ENCODE results near the gene KLHL10. TPM values are rescaled to one million over a fixed set of nuclear protein-coding genes. Genes with fewer than 3 reads are reported as not detected.
"Not testable (repeated sequence)": the region's sequence is repeated elsewhere in the genome, so short reads cannot be mapped to it uniquely, and the experiment has no call there.

KLHL10 gene
- total RNA-seq, 2 donors from 2014 or later = not detected

DNA sequence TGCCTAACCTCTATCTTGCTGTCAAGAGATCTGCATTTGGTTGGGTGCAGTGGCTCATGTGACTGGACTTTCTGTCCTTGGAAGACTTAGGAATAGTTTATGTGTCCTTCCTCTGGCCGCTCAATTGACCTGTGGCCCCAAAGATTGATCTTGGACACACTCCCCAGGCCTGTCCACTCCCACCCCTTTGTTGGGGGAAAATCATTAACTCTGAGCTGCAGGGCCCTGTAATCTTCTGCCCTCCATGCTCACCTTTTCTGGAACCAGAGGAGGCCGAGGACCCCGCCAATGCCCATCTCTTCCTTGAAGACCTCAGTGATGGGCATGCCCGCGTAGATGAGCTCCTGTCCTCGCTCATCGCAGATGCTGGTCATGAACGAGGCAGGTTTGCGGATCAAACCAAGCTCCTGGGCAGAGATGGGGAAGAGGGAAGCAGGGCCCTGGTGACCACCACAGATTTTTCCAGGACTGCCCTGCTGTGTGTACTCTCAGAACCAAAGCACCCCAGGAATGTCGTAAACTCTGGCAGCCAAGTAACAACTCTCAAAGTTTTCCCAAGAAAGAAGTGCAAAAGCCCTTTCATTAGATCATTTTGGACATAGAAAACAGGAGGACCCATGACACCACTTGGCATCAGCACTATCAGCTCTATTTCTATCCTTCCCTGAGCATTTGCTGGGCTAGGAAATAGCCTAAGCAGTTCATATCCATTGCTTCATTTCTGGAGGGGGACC, 36.1 kb downstream of the KLHL10 start:
- TF ChIP-seq CTCF (IDR thresholded peaks at IDR 0.05) = no peak
- DNase-seq = no peak
- intact Hi-C loops (cut with DNase I) = no loop called here
- Histone ChIP-seq H3K4me1 (no peaks in the 10 kb centered on the region), H3K9me3 (no peaks in the 10 kb centered on the region), H3K27ac (no peak overlapping the region), H3K4me3 (no peak overlapping the region), H3K27me3 (no peaks in the 10 kb centered on the region), H3K9ac (ENCODE audit: low read depth in 2 of 2, low read length in 2 of 2) (no peak overlapping the region), H3K36me3 (peaks cover 29% of the 10 kb centered on the region)

DNA sequence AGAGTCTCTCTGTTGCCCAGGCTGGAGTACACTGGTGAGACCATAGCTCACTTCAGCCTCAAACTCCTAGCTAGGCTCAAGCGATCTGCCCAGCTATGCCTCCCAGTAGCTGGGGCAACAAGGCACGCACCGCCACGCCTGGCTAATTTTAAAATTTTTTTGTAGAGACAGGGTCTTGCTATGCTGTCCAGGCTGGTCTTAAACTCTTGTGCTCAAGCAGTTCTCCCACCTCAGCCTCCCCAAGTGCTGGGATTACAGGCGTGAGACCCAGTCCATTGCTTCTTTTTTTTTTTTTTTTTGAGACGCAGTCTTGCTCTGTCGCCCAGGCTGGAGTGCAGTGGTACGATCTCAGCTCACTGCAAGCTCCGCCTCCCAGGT, 36.7 kb downstream of the KLHL10 start:
- H3K27me3 ChIP-seq; intact Hi-C loops (cut with DNase I); H3K4me1 ChIP-seq; H3K27ac ChIP-seq; H3K4me3 ChIP-seq; DNase-seq; H3K9ac ChIP-seq (ENCODE audit: low read depth in 2 of 2, low read length in 2 of 2); H3K9me3 ChIP-seq: not testable (repeated sequence)
- peaks cover 31% of the 10 kb centered on the region for H3K36me3 ChIP-seq

GRCh38 chr17:41880130-41880529, 42.5 kb downstream of the KLHL10 start:
- Histone ChIP-seq H3K27me3 (no peaks in the 10 kb centered on the region), H3K36me3 (peaks cover 27% of the 10 kb centered on the region), H3K9ac (ENCODE audit: low read depth in 2 of 2, low read length in 2 of 2) (no peak overlapping the region), H3K4me3 (no peak overlapping the region), H3K9me3 (no peaks in the 10 kb centered on the region), H3K4me1 (no peaks in the 10 kb centered on the region), H3K27ac (no peak overlapping the region)
- intact Hi-C loops (cut with DNase I) = loop anchor here (10.0 kb wide), 1 partner anchor 135 kb away; no protein-coding TSS in a partner anchor
- DNase-seq = no peak
- no peak for TF ChIP-seq CTCF (IDR thresholded peaks at IDR 0.05)

- intact Hi-C loops (cut with DNase I) = loop anchor here (10.0 kb wide), 1 partner anchor 138 kb away; no protein-coding TSS in a partner anchor
- Histone ChIP-seq H3K9ac (ENCODE audit: low read depth in 2 of 2, low read length in 2 of 2) (no peak overlapping the region), H3K4me1 (no peaks in the 10 kb centered on the region), H3K27me3 (no peaks in the 10 kb centered on the region), H3K9me3 (no peaks in the 10 kb centered on the region), H3K36me3 (peaks cover 36% of the 10 kb centered on the region), H3K4me3 (no peak overlapping the region), H3K27ac (no peak overlapping the region)
- DNase-seq = no peak
- no peak for TF ChIP-seq CTCF (IDR thresholded peaks at IDR 0.05)
Observed at GRCh38 chr17:41882756-41883155, 45.1 kb downstream of the KLHL10 start.

GRCh38 chr17:41885733-41886132, 48.1 kb downstream of the KLHL10 start:
- Histone ChIP-seq H3K9me3 (no peaks in the 10 kb centered on the region), H3K27ac (no peak overlapping the region), H3K36me3 (peaks cover 25% of the 10 kb centered on the region), H3K4me1 (no peaks in the 10 kb centered on the region), H3K4me3 (no peak overlapping the region), H3K9ac (ENCODE audit: low read depth in 2 of 2, low read length in 2 of 2) (no peak overlapping the region), H3K27me3 (no peaks in the 10 kb centered on the region)
- intact Hi-C loops (cut with DNase I) = loop anchor here (10.0 kb wide), 1 partner anchor 141 kb away; no protein-coding TSS in a partner anchor
- DNase-seq = no peak
- TF ChIP-seq CTCF (IDR thresholded peaks at IDR 0.05) = no peak

DNA sequence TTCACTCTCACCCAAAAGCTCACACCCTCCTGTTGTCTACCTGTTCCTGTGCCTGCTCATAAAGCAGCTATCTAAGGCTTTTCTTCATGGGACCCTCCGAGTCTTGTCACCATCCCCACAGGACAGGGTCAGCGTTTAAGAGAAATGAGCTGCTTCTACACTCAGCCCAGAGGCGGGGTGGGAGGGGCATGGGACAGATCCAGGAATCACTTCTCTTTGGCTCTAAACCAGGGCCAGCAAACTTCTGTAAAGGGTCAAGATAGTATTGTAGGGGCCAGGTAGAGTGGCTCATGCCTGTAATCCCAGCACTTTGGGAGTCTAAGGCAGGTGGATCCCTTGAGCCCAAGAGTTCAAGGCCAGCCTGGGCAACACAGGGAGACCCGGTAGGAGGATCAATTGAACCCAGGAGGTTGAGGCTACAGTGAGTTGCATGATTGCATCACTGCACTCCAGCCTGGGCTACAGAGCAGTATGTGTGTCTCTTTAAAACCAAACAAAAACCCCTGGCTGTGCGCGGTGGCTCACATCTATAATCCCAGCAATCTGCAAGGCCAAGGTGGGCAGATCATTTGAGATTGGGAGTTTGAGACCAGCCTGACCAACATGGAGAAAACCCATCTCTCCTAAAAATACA, 50.8 kb downstream of the KLHL10 start:
- H3K27ac ChIP-seq = no peak overlapping the region
- H3K9ac ChIP-seq (ENCODE audit: low read depth in 2 of 2, low read length in 2 of 2) = no peak overlapping the region
- peaks cover 43% of the 10 kb centered on the region for H3K36me3 ChIP-seq
- no peak for TF ChIP-seq CTCF (IDR thresholded peaks at IDR 0.05)
- no peaks in the 10 kb centered on the region for H3K27me3 ChIP-seq
- intact Hi-C loops (cut with DNase I) = loop anchor here (10.0 kb wide), 1 partner anchor 144 kb away; no protein-coding TSS in a partner anchor
- no peaks in the 10 kb centered on the region for H3K4me1 ChIP-seq
- H3K4me3 ChIP-seq = no peak overlapping the region
- no peak for DNase-seq
- no peaks in the 10 kb centered on the region for H3K9me3 ChIP-seq
